Activated CD4-positive, alpha-beta T cell treated with anti-CD3 and anti-CD28 coated beads for 48 hours (primary cell): ENCODE data around the gene KIF1B.
A peak's percentile ranks its signal among the peaks of the same experiment; 100 is the strongest.
"Not testable (repeated sequence)": the region's sequence is repeated elsewhere in the genome, so short reads cannot be mapped to it uniquely, and the experiment has no call there.

Source experiments
- DNase-seq: peaks from one replicate; pipeline ENCODE4 v3.0.0-alpha.2; 2020

Gene KIF1B

GRCh38 chr1:10196976-10197375 is 13.4 kb upstream of the KIF1B start:
- DNase-seq = no peak

GRCh38 chr1:10200620-10201019 is 9.8 kb upstream of the KIF1B start:
- DNase-seq = no peak

- no peak for DNase-seq
Measured at GRCh38 chr1:10204003-10204642, 6.2 kb upstream of the KIF1B start.

GRCh38 chr1:10205206-10205605 is 5.2 kb upstream of the KIF1B start:
- not testable (repeated sequence) for DNase-seq

DNA sequence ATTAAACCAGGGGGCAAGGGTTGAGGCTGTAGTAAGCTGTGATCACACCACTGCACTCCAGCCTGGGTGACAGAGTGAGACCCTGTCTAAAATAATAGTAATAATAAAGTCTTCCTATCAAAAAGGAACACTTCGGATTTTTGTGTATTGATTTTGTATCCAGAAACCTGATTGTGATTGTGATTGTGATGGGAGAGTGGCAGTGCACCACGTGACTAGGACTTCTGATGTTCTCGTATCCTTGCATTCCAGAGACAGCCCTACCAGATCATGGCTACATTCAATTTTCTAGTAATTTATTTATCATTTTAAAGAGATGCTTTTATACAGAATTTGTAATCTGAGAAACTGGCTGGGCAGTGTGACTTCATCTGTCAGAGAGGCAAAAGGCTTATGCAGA is 2.6 kb upstream of the KIF1B start:
- no peak for DNase-seq

DNA sequence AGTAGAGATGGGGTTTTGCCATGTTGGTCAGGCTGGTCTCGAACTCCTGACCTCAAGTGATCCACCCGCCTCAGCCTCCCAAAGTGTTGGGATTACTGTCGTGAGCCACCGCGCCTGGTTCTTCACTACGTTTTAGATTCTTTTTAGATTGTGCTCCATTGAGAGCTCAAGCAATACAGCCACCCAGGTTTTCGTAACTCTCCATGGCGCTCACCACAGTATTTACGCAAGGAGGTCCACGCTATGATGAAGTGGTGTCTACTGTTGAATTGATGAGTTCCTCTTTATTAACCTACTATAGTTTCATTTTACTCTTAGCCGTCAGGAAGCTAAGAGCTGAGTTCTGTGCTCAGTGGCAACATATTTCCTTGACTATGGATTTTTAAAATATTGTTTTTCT is 1.8 kb upstream of the KIF1B start:
- no peak for DNase-seq

DNA sequence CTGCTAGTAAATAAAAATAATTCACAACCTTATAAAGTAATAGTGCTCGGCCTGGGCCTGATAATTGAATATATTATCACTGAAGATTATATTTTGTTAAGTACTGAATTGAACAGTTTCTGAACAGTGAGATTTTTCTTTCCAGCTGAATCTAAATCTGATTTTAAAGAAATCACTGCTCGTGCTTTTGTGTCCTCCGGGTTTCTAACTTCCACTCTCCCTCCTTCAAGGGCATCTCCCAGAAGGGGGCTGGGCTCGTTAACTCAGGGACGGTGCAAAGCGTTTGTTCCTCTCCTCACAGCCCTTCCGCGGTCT is 823 bp upstream of the KIF1B start:
- no peak for DNase-seq

GRCh38 chr1:10210841-10211804 is 753 bp downstream of the KIF1B start:
- peak; percentile 56 for DNase-seq

DNA sequence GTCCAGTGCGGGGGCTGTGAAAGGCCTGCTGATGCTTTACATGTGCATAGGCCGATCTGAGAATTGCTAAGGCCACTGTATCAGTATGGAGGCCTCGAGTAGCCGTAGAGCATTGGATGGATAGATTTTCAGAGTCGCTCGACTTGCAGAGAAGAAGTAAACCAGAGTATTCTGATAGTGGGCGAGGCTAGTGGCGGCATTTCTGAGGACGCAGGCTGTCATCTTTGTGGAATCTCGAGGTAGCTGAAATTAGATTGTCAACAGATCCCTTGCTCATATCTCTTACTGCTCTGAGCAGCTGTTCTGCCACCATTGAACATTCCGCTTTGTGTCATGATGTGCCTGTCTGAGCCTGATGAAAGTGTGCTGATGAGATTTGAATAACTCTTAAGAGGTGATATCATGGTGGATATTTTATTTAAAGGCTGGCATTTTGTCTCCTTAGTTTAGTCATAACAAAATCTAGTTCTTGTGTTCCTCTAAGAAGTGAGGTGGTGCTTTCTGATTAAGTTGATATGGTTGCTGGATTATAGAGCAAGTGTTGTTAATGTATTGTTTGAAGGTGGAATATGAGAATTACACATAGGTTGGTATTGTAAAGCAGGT is 1.5 kb downstream of the KIF1B start:
- peak; percentile 12 for DNase-seq

DNA sequence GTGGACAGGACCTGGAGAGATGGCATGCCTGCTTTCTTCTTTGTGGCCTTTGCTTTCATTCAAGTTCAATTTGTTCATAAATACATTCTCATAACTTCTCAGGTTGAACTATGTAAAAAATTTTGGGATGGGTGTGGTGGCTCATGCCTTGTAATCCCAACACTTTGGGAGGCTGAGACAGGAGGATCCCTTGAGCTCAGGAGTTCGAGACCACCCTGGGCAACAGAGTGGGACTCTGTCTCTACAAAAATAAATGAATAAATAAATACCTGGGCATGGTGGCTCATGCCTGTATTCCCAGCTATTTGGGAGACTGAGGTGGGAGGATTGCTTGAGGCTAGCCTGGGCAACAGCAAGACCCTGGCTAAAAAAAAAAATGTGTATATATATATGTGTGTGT is 2.1 kb downstream of the KIF1B start:
- DNase-seq = no peak

GRCh38 chr1:10213186-10213705 is 2.9 kb downstream of the KIF1B start:
- no peak for DNase-seq

DNA sequence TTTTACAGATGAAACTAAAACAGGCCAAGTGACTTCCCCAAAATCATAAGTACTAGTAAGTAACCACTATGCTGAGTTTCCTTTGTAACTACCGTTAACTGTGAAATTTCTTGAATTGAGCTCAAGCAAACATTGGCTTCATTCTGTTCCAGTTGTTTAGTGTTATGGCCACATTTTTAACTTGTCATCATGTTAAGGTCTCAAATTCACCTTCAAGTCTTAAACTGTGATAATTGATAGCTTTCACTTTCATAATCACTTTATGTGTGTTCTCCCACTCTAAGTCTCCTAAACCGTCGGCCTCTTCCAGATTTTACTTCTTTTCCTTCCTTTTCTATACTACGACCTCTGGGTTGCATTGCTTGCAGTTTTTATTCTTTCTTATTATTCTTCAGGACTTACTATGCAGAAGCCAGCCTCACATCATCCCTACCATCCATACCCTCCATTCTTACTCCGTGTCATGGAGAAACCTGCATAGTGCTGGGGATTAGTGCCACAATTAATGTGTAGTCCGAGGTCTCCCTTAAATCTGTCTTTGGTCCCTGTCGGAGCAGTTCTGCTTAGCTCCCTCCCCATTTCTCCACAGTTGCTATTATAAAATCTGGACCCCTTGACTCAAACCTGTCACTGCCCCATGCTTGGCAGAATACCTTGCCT is 5.8 kb downstream of the KIF1B start:
- no peak for DNase-seq

DNA sequence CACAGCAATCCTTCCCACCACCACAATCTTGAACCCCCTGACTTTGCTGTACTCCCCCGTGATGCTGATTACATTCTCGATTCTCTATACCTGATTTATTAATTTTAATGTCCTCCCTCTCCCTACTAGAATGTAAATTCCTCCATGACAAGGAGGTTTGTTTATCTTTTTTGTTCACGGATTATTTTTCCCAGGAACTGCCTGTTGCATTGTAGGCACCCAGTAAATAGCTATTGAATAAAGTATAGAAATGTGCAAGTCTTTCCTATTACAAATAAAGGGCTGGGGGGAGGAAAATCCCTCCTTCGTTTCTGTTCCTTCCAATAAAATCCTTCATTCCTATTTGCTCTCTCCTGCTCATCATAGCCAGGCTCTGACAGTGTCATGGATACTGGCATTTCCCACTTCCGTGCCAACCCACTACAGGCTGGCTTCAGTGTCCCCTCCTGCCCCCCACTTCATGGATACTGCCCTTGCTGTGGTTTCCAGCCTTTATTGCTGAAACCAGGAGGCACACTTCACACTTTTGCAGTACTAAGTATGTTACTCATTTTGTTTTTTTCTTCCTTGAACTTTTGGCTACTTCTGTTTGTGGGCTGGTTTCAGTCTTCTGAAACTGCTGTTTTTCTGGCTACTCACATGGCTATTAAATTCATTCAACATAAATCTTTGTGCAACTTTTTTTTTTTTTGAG is 7.5 kb downstream of the KIF1B start:
- no peak for DNase-seq

DNA sequence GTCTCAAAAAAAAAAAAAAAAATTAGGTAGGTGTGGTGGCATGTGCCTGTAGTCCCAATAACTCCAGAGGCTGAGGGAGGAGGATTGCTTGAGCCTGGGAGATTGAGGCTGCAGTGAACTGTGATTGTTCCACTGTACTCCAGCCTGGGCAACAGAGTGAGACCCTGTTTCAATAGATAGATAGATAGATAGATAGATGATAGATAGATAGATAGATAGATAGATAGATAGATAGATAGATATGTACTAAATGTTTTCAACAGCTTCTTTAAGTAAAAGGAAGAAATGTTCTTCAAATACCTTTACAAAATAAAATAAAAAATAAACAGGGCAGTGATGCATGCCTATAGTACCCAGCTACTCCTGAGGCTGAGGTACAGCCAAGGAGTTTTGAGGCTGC is 9.8 kb downstream of the KIF1B start:
- no peak for DNase-seq

DNA sequence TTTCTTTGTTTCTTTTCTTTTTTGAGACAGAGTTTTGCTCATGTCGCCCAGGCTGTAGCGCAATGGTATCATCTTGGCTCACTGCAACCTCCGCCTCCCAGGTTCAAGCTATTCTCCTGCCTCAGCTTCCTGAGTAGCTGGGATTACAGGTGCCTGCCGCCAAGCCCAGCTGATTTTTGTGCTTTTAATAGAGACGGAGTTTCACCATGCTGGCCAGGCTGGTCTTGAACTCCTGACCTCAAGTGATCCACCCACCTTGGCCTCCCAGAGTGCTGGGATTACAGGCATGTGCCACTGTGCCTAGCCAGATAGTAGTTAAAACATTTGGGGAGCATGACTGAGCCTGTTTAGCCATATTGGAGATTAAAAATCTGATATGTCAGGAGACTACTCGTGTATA is 10.3 kb downstream of the KIF1B start:
- not testable (repeated sequence) for DNase-seq

DNA sequence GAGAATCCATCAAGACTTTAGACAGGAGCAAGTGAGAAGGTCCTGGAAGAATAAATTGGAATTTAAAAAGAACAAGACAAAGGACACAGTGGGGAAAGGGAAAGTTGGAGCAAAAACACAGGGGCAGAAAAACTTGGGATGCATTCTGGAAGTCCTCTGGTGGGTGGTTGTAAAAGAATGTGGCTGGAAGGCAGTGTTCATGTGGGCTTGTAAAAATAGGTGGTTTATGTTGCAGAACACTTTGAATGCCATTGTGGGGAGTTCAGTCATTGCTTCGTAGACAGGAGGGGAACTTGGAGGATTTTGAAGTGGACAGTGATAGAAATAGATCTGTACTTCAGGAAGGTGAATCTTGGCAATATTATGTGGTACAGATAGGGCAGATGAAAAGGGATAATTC is 15.2 kb downstream of the KIF1B start:
- no peak for DNase-seq

- no peak for DNase-seq
Measured at GRCh38 chr1:10228528-10228927, 18.2 kb downstream of the KIF1B start.

GRCh38 chr1:10229903-10230302 is 19.5 kb downstream of the KIF1B start:
- DNase-seq = no peak

- DNase-seq = no peak
Measured at GRCh38 chr1:10232163-10232562, 21.8 kb downstream of the KIF1B start.

DNA sequence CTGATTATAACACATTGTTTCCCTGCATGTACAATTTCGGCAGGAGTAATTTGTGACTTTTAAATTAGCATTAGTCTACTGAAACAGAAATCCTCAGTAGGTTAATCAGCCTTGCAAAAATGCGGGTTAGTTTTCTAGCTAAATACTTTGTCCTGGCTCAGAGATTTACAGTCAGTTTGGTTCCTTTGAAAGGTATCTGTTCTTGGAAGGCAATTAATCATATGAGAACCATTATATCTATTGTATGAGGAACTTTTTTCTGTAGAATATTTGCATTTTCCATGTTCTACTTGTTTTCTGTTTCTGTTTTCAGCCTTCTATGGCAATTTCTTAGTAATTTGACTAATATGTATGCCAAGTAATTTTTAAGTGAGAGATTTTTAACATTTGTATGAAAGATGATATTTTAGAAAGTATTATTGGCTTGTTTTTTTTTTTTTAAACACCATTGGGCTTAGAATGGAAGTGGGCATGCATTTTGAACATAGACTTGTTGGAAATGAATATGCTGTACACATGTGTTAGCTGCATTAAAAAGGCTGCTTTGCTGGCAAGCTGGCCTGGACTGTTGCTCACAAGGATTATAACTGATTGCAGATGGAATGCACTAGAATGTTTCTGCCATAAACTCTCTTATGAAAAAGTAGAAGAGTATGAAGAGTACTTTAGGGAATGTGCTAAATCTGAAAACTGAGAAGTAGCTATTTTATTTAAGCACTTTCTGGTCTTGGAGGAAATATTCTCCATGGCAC is 26.2 kb downstream of the KIF1B start:
- no peak for DNase-seq

DNA sequence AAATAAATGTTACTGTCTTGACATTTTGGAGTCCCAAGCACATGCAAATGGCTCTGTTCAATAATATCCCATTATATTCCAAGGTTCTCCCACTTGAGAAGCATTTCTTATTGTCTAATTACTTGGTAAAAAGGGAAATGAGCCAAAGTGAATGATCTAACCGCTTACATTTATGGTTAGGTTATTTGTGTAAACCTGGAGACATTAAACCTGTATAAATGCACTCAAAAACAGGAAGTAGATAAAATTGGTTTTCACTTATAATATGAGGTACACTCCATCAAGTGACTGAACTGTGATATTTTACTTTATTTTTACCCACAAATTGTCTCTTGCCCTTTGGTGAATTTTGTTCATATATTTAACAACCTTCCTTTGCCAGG is 26.8 kb downstream of the KIF1B start:
- no peak for DNase-seq

- no peak for DNase-seq
Measured at GRCh38 chr1:10242135-10242534, 31.8 kb downstream of the KIF1B start.
